Thoracic aorta (tissue), 2 donors: ENCODE measurements around the gene PCDH9. TPM values are rescaled to one million over a fixed set of nuclear protein-coding genes. Genes with fewer than 3 reads are reported as not detected.
"Not testable (repeated sequence)": the region's sequence is repeated elsewhere in the genome, so short reads cannot be mapped to it uniquely, and the experiment has no call there.

Experiments
- ATAC-seq: fragments of 150-250 bp; one replicate; pipeline ENCODE4 v1.8.0; 2017; ENCODE audit warnings: low read depth; ENCODE audit not compliant: insufficient number of reproducible peaks, low FRiP score
- DNase-seq: peaks from one replicate; pipeline ENCODE4 v3.0.0-alpha.2; 2020; ENCODE audit warnings: low spot score
- H3K27ac ChIP-seq, 2 donors: fragments of 200-600 bp; sonication (generic); 1 replicate in 1 of 2; 2 replicates in 1 of 2; pipeline ENCODE4 v1.5.1; 2016; ENCODE audit warnings: mild to moderate bottlenecking in 2 of 2, moderate library complexity in 2 of 2
- H3K27me3 ChIP-seq: fragments of 200-600 bp; sonication (generic); replicated peaks from 2 replicates; pipeline ENCODE4 v1.6.0; 2016; ENCODE audit warnings: mild to moderate bottlenecking; ENCODE audit not compliant: insufficient read depth
- H3K36me3 ChIP-seq: fragments of 200-600 bp; sonication (generic); one replicate; pipeline ENCODE4 v1.5.1; 2016
- H3K4me1 ChIP-seq, 2 donors: fragments of 200-600 bp; sonication (generic); 1 replicate in 1 of 2; 2 replicates in 1 of 2; pipeline versions ENCODE4 v1.5.1 to v1.6.0; 2016; ENCODE audit warnings: low read depth in 2 of 2, mild to moderate bottlenecking in 1 of 2; ENCODE audit not compliant: control insufficient read depth in 1 of 2
- H3K4me3 ChIP-seq: fragments of 200-600 bp; sonication (generic); 2 replicates; pipeline ENCODE4 v1.5.1; 2016; ENCODE audit warnings: mild to moderate bottlenecking
- H3K9me3 ChIP-seq: fragments of 200-600 bp; sonication (generic); 2 replicates; pipeline ENCODE4 v1.5.1; 2016
- CTCF ChIP-seq: fragments of 200-600 bp; sonication (generic); IDR thresholded peaks from one replicate; pipeline ENCODE4 v1.5.1; 2019; ENCODE audit warnings: antibody characterized with exemption
- total RNA-seq, 2 donors: library from RNA; depleted of rRNA; stranded (reverse); fragments of >200 nt; gene quantifications; one replicate each; pipeline versions ENCODE4 v1.1.0 to v1.2.3, GENCODE V29; 2016

Gene PCDH9
- total RNA-seq, 2 donors from 2014 or later: 12.3 to 15.3 TPM

GRCh38 chr13:66895780-66896179, 334.4 kb downstream of the PCDH9 start:
- no peaks in the 10 kb centered on the region for H3K36me3 ChIP-seq
- no peaks in the 10 kb centered on the region for H3K9me3 ChIP-seq
- H3K27ac ChIP-seq: no peak overlapping the region
- H3K27me3 ChIP-seq: no peaks in the 10 kb centered on the region
- no peak overlapping the region for H3K4me3 ChIP-seq
- H3K4me1 ChIP-seq: no peaks in the 10 kb centered on the region
- no peak for DNase-seq
- TF ChIP-seq CTCF: no peak
- no peak for ATAC-seq

- H3K4me1 ChIP-seq: no peaks in the 10 kb centered on the region
These were observed 334.8 kb downstream of the PCDH9 start for GRCh38 chr13:66895320-66895719.

GRCh38 chr13:66888698-66889097, 341.4 kb downstream of the PCDH9 start:
- Histone ChIP-seq H3K9me3 (no peaks in the 10 kb centered on the region), H3K4me3 (no peak overlapping the region), H3K36me3 (no peaks in the 10 kb centered on the region), H3K27ac (no peak overlapping the region), H3K4me1 (no peaks in the 10 kb centered on the region), H3K27me3 (no peaks in the 10 kb centered on the region)
- DNase-seq (no peak), ATAC-seq (no peak)
- no peak for TF ChIP-seq CTCF

More at GRCh38 chr13:66895320-66895719, 334.8 kb downstream of the PCDH9 start:
- DNase-seq (no peak), ATAC-seq (no peak)
- Histone ChIP-seq H3K27me3 (no peaks in the 10 kb centered on the region), H3K27ac (no peak overlapping the region), H3K9me3 (no peaks in the 10 kb centered on the region), H3K36me3 (no peaks in the 10 kb centered on the region), H3K4me3 (no peak overlapping the region)
- TF ChIP-seq CTCF: no peak

GRCh38 chr13:66887088-66887487, 343.0 kb downstream of the PCDH9 start:
- Histone ChIP-seq H3K27ac (no peak overlapping the region), H3K4me3 (no peak overlapping the region), H3K4me1 (no peaks in the 10 kb centered on the region), H3K9me3 (no peaks in the 10 kb centered on the region), H3K27me3 (no peaks in the 10 kb centered on the region), H3K36me3 (no peaks in the 10 kb centered on the region)
- no peak for ATAC-seq
- DNase-seq: no peak
- no peak for TF ChIP-seq CTCF

- Histone ChIP-seq H3K9me3 (no peaks in the 10 kb centered on the region), H3K36me3 (no peaks in the 10 kb centered on the region), H3K4me1 (no peaks in the 10 kb centered on the region), H3K27ac (no peak overlapping the region), H3K4me3 (no peak overlapping the region), H3K27me3 (no peaks in the 10 kb centered on the region)
- TF ChIP-seq CTCF: no peak
- no peak for DNase-seq
- no peak for ATAC-seq
These were observed 343.9 kb downstream of the PCDH9 start for GRCh38 chr13:66886264-66886663.

- H3K9me3 ChIP-seq, H3K4me3 ChIP-seq, H3K27me3 ChIP-seq, H3K27ac ChIP-seq, H3K36me3 ChIP-seq, ATAC-seq, DNase-seq, H3K4me1 ChIP-seq: not testable (repeated sequence)
These were observed 349.0 kb downstream of the PCDH9 start for GRCh38 chr13:66881170-66881569.
